Globus pallidus (tissue), 1 donor: ENCODE data around the gene AFMID.
"Not testable (repeated sequence)": the region's sequence is repeated elsewhere in the genome, so short reads cannot be mapped to it uniquely, and the experiment has no call there.

Experiments
- DNase-seq: peaks from one replicate; pipeline ENCODE4 v3.0.0-alpha.2; 2015; ENCODE audit warnings: low spot score

Gene AFMID, protein sequence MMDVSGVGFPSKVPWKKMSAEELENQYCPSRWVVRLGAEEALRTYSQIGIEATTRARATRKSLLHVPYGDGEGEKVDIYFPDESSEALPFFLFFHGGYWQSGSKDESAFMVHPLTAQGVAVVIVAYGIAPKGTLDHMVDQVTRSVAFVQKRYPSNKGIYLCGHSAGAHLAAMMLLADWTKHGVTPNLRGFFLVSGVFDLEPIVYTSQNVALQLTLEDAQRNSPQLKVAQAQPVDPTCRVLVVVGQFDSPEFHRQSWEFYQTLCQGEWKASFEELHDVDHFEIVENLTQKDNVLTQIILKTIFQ

DNA sequence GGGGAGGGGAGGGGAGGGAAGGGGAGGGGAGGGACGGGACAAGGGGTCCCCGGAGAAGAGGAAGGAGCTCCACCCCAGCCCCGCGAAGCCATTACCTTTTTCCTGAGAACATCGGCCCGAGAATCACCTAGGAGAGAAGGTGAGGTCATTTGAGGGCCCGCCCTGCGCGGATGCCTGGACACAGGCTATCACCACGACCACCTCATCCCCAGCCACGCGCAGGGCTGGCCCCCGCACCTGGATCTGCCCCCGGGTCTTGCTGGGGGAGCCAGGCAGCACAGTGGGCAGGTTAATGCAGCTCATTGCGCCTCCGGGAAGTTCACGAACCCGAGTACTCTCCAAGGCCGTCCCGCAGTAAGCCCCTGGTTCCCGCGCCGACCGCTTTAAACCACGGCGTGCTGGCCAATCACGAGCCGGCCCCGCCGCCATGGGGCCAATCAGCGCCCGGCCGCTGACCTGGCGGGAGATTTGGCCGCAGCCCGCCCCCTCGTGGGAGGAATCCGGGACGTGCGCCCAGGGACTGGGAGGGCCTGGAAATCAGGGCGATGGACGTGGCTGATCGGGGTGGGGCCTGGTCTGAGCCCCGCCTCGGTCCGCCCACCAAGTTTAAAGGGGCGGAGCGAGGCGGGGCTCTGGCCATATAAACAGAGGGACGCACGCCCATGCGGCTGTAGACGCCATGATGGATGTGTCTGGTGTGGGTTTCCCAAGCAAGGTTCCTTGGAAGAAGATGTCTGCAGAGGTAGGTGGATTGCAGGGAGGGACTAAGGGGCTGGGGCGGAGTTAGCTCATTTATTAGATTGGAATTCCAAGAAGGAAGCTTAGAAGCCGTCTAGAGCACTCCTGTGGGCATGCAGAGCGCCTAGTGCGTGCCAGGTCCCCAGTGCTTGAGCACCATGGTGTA is at the start of gene AFMID, which contains the start of gene TK1:
Gene AFMID (plus strand): TSS at position 671 of the 904 bp plus-strand sequence. CDS start 9 bp downstream, at position 680.
Gene TK1 (minus strand): TSS at position 361 of the 904 bp plus-strand sequence. CDS start 58 bp downstream, at position 303.
- peak; percentile 97 for DNase-seq

- DNase-seq, result no peak
Observed at GRCh38 chr17:78137392-78138203, 49.6 kb upstream of the AFMID start.

- DNase-seq, result no peak
Observed at GRCh38 chr17:78138204-78139060, 48.7 kb upstream of the AFMID start.

- not testable (repeated sequence) for DNase-seq
Observed at GRCh38 chr17:78139861-78140168, 47.3 kb upstream of the AFMID start.

DNA sequence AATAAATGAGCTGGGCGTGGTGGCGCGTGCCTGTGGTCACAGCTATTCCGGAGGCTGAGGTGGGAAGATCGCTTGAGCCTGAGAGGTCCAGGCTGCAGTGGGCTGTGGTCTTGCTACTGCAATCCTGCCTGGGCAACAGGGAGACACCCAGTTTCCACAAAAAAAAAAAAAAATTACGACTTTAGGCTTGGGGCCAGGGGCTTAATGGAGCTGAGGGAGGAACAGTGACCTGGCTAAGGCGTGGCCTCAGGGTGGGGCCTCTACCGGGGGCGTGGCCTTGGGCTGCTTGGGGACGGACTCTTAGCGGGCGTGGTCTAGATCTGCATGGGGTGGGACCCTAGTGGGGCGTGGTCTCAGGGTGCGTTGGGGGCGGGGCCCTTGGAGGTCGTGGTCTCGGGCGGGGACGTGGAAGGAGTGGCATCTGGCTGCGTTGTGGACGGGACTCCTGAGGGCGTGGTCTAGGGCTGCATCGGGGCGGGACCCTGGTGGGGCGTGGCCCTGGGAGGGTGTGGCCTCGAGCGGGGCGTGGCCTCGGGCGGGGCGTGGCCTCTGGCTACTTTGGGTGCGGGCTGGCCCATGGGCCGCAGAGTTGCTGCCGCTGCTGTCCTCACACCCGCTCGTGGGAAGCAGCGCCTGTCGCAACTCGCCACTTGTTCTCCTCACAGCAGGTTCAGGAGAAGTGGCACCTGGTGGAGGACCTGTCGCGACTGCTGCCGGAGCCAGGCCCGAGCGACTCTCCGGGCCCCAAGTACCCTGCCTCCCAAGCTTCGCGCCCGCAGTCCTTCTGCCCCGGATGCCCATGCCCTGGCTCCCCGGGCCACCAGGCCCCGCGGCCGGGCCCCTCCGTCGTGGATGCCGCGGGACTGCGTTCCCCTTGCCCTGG is 46.8 kb upstream of the AFMID start:
- DNase-seq, result no peak

DNA sequence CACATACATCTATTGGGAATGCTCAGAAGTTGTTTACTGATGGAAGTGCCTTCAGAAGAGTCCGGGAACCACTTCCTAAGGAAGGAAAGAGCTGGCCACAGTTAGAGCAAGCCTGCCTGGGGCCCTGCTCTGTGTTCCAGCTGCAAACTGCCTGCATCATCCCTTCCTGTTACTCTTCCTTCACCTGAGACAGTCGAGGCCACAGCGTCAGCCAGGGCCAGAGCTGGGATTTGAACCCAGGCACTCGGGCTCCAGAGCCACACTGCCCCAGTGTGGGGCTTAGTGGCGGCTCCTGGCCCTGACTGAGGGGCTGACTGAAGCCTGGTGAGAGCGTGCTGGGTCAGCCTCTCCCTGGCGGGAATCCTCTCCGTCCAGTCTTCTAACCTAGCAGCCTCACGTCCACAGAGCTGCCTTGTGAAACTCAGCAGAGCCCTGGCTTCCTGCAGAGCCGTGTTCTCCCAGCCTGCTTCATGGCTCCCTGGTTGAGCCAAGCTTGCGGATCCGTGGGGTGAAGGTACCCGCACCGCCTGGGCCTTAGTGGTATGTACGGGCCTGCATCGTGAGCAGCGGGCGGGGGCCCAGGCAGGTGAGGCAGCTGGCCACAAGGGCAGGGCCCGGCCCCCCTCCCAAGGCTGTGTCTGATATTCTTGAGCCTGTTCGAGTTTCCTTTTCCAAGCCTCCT is 45.6 kb upstream of the AFMID start:
- DNase-seq, result no peak

DNA sequence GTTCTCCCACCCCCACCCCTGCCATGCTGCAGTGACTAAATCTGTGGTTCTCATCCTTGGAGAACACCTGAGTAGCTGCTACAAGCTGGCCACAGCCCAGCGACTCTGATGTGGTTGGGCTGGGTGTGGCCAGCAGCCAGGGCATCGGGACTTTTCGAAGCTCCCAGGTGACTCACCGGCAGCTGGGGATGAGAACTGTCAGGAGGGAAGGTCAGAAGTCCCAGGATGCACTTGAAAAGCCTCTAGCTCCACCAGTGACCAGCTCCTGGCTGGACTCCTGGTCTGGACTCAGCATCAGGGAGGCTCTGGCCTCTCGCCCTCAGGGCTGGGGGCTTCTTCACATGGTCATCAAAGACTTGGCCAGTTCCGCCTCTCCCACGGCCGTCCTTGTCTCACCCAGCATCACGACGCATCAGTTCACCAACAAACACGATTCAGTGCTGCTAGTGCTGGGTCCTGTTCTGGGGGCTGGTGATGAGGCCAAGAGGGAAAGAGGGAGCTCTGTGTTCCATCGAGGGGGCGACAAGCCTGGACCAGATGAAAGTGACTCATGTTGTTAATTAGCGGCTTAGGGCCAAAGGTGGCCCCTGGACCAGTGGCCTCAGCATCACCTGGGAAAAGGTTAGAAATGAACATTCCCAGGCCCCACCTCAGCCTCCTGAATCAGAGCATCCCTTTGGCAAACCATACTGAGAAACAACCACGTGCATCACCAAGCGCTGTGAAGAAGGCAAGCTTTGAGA is 44.9 kb upstream of the AFMID start:
- no peak for DNase-seq

DNA sequence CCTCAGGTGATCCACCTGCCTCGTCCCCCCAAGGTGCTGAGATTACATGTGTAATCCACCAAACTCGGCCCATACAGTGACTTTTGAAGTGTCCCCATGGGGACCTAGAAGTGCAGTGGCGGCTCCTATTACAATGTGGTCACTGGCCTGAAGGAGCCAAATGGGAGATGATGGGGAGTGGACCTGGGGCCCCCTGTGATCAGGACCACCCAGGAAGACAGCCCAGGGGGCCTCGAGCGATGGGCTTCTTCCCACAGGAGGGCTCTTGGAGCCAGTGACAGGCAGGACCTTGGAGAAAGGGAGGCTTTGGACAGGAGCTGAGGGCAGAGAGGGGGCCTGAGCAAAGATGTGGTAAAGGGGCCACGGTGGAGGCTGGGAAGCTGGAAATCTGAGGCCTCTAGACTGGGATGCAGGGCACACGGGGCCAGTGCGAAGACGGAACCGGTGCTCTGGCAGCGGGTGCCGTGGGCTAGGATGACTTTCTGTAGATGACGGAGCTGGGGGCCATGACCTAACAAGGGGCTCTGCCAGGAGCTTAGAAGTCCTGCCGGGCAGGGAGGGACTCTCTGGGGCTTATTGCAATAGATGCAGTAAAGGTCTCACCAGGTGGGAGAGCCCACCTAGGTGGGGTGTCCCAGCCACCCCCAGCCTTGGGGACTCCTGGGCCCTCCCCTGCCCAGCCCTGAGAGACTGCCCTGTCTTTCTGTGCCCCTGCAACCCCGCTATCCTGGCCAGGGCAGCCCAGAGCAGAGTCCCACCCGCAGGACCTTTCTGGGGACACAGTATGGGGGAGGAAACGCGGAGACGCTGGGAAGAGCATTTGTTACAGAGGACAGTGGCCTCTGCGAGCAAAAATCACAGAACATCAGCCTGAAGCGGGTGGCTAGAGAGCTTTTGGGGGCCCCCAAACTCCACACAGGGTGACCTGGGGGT is 43.7 kb upstream of the AFMID start:
- DNase-seq, result no peak

DNA sequence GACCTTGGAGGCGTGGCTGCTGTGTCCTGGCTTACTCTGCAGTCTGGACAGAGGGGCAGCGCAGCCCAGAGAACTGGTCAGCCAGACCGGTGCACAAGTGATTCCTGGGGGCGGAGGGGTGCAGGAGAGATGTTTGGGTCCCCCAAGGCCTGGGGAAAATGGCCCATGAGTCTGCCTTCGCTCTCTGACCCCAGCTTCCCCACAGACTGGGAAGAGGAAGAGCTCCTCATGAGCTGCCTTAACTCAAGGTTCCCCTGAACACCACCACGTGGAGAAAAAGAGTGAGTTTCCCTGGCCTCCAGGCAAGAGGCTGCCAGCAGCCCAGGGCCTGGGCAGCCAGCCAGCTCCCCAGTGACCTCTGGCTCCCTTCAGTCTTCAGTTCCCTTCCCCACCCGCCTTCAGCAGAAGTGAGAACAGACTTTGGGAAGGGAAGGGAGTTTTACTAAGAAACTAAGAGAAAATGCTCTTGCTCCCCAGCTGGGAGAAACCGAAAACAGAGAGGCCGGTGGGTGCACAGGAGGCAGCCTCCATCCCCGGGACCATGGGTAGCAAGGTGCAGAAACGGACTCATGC is 42.9 kb upstream of the AFMID start:
- peak; percentile 79 for DNase-seq

GRCh38 chr17:78144736-78145641 is 42.2 kb upstream of the AFMID start:
- DNase-seq, result no peak

GRCh38 chr17:78146471-78146869 is 40.7 kb upstream of the AFMID start:
- DNase-seq, result no peak

- no peak for DNase-seq
Observed at GRCh38 chr17:78146881-78147280, 40.3 kb upstream of the AFMID start.

DNA sequence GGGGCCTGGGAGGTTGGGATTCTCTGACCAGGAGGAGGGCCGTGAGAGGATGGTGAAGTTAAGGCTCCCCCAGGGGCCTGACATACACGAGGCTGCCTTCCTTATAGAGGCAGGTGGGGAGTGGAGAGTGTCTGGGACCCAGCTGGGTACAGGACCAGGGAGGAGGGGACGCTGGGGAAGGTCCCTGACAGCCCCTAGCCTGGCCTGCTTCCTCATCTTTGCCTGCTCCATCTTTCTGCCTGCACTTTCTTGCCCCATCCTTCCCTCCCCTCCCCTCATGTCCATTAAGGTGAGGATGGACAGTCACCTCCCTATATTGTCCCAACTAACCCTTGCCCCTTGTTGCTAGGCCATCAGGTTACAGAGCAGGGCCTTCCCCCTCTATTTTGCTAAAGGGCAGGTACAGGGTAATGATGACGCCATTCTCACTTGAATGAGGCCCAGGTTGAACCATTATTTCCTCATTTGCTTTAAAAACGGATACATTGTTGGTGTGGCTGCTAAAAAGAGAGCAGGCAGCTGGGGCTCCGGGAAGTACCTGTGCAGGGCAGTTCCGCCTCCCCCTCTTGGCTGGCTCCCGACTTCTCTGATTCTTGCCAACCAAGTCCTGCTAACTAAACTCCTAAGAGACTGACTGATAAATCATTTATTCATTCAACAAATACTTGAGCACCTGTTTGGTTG is 39.7 kb upstream of the AFMID start:
- DNase-seq, result no peak

DNA sequence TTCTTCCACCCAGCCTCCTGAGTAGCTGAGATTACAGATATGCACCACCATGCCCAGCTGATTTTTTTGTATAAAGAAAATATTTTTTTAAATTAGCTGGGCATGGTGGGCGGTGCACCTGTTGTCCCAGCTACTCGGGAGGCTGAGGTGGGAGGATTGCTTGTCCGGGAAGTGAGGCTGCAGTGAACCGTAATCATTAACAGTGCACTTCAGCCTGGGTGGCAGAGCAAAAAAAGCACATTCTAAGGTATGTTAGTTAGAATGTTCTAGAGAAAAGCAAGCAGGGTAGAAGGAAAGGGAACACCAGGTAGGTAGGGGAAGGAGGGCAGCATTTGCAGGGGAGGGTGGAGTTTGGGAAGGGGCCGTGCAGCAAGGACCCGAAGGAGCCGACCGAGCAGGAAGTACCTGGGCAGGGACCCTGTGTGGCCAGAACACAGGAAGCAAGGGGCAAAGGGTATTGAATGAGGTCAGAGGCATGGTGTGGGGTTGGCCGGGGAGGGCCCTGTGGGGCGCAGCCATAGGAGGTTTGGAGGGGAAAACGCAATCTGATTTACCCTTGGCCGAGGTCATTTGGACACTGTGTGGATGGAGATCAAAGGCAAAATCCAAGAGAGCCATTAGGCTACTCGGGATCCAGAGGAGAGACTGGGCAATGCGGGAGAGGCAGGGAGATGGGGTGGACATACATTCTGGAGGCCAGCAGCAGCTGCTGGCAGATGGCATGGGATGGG is 38.7 kb upstream of the AFMID start:
- no peak for DNase-seq

GRCh38 chr17:78151514-78152008 is 35.6 kb upstream of the AFMID start:
- DNase-seq, result no peak
